Heart left ventricle (tissue), 13 donors: ENCODE results near the gene EFCC1.

Source experiments
- CTCF ChIP-seq, 12 donors: fragments of 200-600 bp; sonication (generic) in 4 of 12; IDR thresholded peaks; one replicate each; pipeline versions ENCODE4 v1.5.0 to v1.8.0; 2018 to 2022; ENCODE audit warnings: antibody characterized with exemption in 12 of 12, mild to moderate bottlenecking in 5 of 12
- POLR2A ChIP-seq, 2 donors: fragments of 450-650 bp; IDR thresholded peaks; one replicate each; pipeline ENCODE4 v1.6.1; 2017; ENCODE audit warnings: antibody characterized with exemption in 2 of 2, mild to moderate bottlenecking in 2 of 2, moderate library complexity in 2 of 2
- donor health status: ischemic (EF 13 %, LVEDD 7.1; RV severe dilation, severe dysfunction).
- donor health status: DM: no; HTN: yes; CAD: no.
- donor health status: DM: no; HTN: no; CAD: no.
- donor health status: ischemic (EF 25% LVEDD 6.9; RV normal size, moderate dysfunction).
- donor health status: ischemic (EF 25% LVEDD 5.7; RV mildly dilated, moderate dysfunction).
- donor health status: ischemic (EF 35%, LVEDD 5.7; RV mildly dilated, moderate dysfunction).
- donor health status: nonischemic (EF 11% LVEDD 7.7; RV severe dilation, severe dysfunction).
- donor health status: DM: yes; HTN: yes; CAD: no.
- donor health status: PGD.
- donor health status: ischemic (EF 29% LVEDD 5.4; RV normal size, mild dysfunction).
- donor health status: nonischemic (EF 23%, LVEDD 6.1; RV moderate dilation, normal function).

DNA sequence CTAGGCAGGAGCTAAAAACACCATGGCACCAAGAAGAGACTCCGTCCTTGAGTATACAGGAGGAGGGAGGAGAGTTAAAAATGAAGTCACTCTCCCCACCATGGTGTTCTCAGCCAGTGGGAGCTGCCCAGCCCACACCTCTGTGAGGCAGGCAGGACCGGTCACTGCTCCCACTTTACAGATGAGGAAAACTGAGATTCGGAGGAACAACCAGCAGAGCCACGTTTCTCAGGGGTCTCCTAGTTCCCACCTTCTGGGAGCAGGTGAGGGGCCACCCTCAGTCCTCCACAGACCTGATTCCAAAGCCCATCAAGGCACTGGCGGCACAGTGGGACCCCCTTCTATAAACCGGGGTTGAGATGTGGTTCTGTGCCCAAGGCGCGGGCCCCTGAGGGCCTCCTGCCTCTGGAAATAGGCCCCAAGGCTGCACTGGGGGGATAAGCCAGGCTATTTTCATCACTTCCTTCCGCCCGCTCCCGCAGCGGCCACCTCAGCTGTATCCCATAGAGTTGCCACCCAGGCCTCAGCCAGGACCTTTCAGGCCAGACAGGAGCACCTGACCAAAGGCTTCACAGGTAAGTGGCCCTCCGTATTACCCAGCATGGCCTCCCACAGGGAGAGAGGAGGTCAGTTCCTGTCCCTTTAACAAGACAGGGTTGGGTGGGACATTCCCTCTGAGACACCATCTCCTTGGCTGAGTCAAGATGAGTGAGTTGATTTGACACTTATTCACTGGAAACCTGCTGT, 59.3 kb downstream of the EFCC1 start, which contains the start of gene GP9:
- TF ChIP-seq CTCF (IDR thresholded peaks at IDR 0.05) (no peak), POLR2A (IDR thresholded peaks at IDR 0.05) (no peak)
